ENCODE data around the gene TMBIM6. TPM values are rescaled to one million over a fixed set of nuclear protein-coding genes. Genes with fewer than 3 reads are reported as not detected.
A peak's percentile ranks its signal among the peaks of the same experiment; 100 is the strongest.

The TMBIM6 gene
- total RNA-seq, 3 donors from 2014 or later = 364 to 620 (median 409) TPM

GRCh38 chr12:49801141-49802063 lies 60.0 kb downstream of the TMBIM6 start:
- H3K36me3 ChIP-seq = peaks cover 5% of the 10 kb centered on the region
- H3K27me3 ChIP-seq = no peaks in the 10 kb centered on the region
- no peak for TF ChIP-seq POLR2AphosphoS5 (IDR thresholded peaks at IDR 0.05)
- TF ChIP-seq POLR2A (IDR thresholded peaks at IDR 0.05) = no peak
- TF ChIP-seq CTCF (IDR thresholded peaks at IDR 0.05) = no peak
- intact Hi-C loops (cut with DNase I; ENCODE audit: low total_unique reads) = no loop called here
- no peak overlapping the region for H3K4me3 ChIP-seq
- no peak for DNase-seq (ENCODE audit: low spot score in 2 of 2)
- no peak overlapping the region for H3K27ac ChIP-seq
- no peaks in the 10 kb centered on the region for H3K9me3 ChIP-seq
- no peaks in the 10 kb centered on the region for H3K4me1 ChIP-seq

DNA sequence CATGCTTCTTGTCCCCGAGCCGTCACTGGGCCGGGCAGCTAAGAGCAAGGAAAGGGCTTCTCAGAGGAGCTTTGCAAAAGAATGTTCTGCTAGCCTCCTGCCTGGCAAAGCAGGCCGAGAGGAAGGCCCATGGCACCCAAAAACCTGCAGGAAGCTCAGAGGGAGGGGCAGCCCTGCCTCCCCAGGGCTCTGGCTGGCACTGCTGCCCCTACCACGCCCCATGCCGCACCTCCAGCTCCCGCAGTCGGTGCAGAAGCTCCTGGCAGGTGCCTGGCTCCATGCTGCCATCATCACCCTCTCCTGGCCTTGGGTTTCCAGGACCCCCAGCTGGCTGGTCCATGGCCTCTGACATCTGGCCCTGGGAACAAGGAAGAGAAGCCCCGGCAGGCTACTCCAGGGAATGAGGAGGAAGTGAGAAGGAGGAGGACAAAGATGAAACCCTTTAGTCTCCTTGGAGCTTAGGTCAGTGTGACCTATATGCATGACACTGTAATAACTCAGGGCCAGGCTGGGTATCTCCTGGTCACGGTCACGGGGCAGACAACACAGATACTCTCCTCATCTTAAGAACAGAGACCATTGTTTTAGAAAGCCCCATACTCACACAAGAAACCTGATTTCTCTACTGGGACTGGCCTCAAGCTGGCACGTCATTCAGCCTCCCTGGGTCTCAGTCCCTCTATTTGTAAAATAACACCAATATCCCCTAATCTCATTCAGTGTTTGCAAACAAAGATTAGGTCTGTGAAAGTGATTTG lies 62.5 kb downstream of the TMBIM6 start:
- no peak for DNase-seq (ENCODE audit: low spot score in 2 of 2)
- no peak overlapping the region for H3K4me3 ChIP-seq
- no peaks in the 10 kb centered on the region for H3K27me3 ChIP-seq
- H3K36me3 ChIP-seq = no peaks in the 10 kb centered on the region
- H3K9me3 ChIP-seq = no peaks in the 10 kb centered on the region
- intact Hi-C loops (cut with DNase I; ENCODE audit: low total_unique reads) = no loop called here
- TF ChIP-seq POLR2AphosphoS5 (IDR thresholded peaks at IDR 0.05) = no peak
- no peak for TF ChIP-seq POLR2A (IDR thresholded peaks at IDR 0.05)
- no peak for TF ChIP-seq CTCF (IDR thresholded peaks at IDR 0.05)
- H3K27ac ChIP-seq = no peak overlapping the region
- H3K4me1 ChIP-seq = peaks cover 0 to under 1% of the 10 kb centered on the region in 2 donors

DNA sequence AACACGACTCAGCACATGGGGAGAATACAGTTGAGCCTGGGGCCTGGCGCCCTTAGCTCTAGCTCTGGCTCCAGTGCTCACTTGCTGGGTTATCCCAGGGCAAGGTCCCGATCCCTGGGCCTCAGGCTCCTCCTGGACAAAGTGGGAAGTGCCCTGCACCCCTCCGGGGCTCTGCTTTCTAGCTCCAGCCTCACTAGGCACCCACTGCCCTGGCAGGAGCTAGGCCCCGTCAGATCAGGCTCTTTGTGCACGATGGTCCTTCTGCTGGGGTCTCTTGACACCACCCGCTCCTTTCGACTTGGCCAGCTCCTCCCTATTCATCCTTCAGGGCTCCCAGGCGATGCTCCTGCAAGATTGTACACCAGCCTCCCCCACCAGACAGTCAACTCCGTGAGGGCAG lies 63.5 kb downstream of the TMBIM6 start:
- Histone ChIP-seq H3K4me1 (peaks cover 0 to 6% of the 10 kb centered on the region in 2 donors), H3K36me3 (no peaks in the 10 kb centered on the region), H3K27ac (no peak overlapping the region), H3K9me3 (no peaks in the 10 kb centered on the region), H3K27me3 (no peaks in the 10 kb centered on the region), H3K4me3 (no peak overlapping the region)
- intact Hi-C loops (cut with DNase I; ENCODE audit: low total_unique reads) = no loop called here
- DNase-seq (ENCODE audit: low spot score in 2 of 2) = peak in 1 of 2 donors; percentile 19
- TF ChIP-seq POLR2AphosphoS5 (IDR thresholded peaks at IDR 0.05) (no peak), POLR2A (IDR thresholded peaks at IDR 0.05) (no peak), CTCF (IDR thresholded peaks at IDR 0.05) (no peak)

DNA sequence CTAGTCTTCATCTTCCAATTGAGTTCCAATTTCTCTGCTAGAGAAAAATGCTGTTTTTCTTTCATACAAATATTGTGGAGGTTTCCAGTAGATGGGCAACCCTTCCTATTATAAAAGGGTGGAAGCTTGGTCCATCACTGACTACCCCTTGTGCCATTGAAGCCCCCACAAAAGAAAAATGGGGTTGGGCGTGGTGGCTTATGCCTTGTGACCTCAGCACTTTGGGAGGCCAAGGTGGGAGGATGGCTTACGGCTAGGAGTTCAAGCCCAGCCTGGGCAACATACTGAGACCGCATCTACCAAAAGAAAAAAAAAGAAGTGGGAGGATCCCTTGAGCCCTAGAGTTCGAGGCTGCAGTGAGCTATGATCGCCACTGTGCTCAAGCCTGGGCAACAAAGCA lies 64.1 kb downstream of the TMBIM6 start:
- Histone ChIP-seq H3K4me1 (peaks cover 0 to 7% of the 10 kb centered on the region in 2 donors), H3K9me3 (no peaks in the 10 kb centered on the region), H3K27me3 (no peaks in the 10 kb centered on the region), H3K4me3 (no peak overlapping the region), H3K36me3 (no peaks in the 10 kb centered on the region), H3K27ac (no peak overlapping the region)
- intact Hi-C loops (cut with DNase I; ENCODE audit: low total_unique reads) = no loop called here
- TF ChIP-seq POLR2A (IDR thresholded peaks at IDR 0.05) (no peak), CTCF (IDR thresholded peaks at IDR 0.05) (no peak), POLR2AphosphoS5 (IDR thresholded peaks at IDR 0.05) (no peak)
- peak in 1 of 2 donors; percentile 9 for DNase-seq (ENCODE audit: low spot score in 2 of 2)
